Uterus (tissue), 2 donors: ENCODE data around the gene MMUT.

Source experiments
- CTCF ChIP-seq, 4 experiments: fragments of 200-600 bp in 2 of 4; fragments of 450-650 bp in 2 of 4; sonication (generic) in 2 of 4; IDR thresholded peaks; one replicate each; pipeline ENCODE4 v1.5.1; 2016 to 2019; ENCODE audit warnings: antibody characterized with exemption in 4 of 4, mild to moderate bottlenecking in 2 of 4, moderate library complexity in 1 of 4
- POLR2A ChIP-seq, 2 donors: fragments of 450-650 bp; IDR thresholded peaks; one replicate each; pipeline ENCODE4 v1.6.1; 2016; ENCODE audit warnings: antibody characterized with exemption in 2 of 2, mild to moderate bottlenecking in 1 of 2, moderate library complexity in 1 of 2

GRCh38 chr6:49401063-49401462, 62.0 kb downstream of the MMUT start:
- TF ChIP-seq POLR2A (IDR thresholded peaks at IDR 0.05): no peak
- no peak for TF ChIP-seq CTCF (IDR thresholded peaks at IDR 0.05)
